SK-N-SH (cell line): Measurements from ENCODE around the gene VPS4B. TPM values are rescaled to one million over a fixed set of nuclear protein-coding genes. Genes with fewer than 3 reads are reported as not detected.

ENCODE experiments used
- CTCF ChIA-PET: fragments of 300-600, 350-600 bp; formaldehyde crosslinking; extraction: SDS; loops from one replicate; lab custom pipeline; 2021; lab: Yijun Ruan, JAX
- POLR2A ChIA-PET: fragments of 350-600 bp; sonication (Branson Sonifier 250); formaldehyde crosslinking; extraction: SDS; loops from one replicate; lab custom pipeline; 2020; ENCODE audit warnings: antibody characterized with exemption, inconsistent platforms; lab: Yijun Ruan, JAX
- DNase-seq: peaks from one replicate; pipeline ENCODE4 v3.0.0; 2012
- H2AFZ ChIP-seq: fragments of 200-600 bp; sonication (generic); 2 replicates; pipeline ENCODE4 v1.8.1; 2016; ENCODE audit warnings: antibody characterized with exemption, mild to moderate bottlenecking, low read depth
- H3F3A ChIP-seq: fragments of 200-600 bp; sonication (generic); replicated peaks from 2 replicates; pipeline ENCODE3; 2016; ENCODE audit warnings: antibody characterized with exemption, mild to moderate bottlenecking; ENCODE audit not compliant: insufficient read depth
- H3K27ac ChIP-seq, 2 experiments: fragments of 200-500 bp in 1 of 2; fragments of 200-600 bp in 1 of 2; sonication (Bioruptor generic) in 1 of 2; sonication (generic), shearing (Covaris generic) in 1 of 2; 2 replicates each; pipeline versions ENCODE4 v1.5.1 to v1.6.1; 2014 to 2016; ENCODE audit warnings: low read depth in 2 of 2, inconsistent platforms in 1 of 2, low read length in 1 of 2, mild to moderate bottlenecking in 1 of 2, mixed read lengths in 1 of 2
- H3K27me3 ChIP-seq: fragments of 200-600 bp; sonication (generic), shearing (Covaris generic); 2 replicates; pipeline ENCODE4 v1.6.1; 2016; ENCODE audit warnings: mixed run types; ENCODE audit not compliant: insufficient read depth
- H3K36me3 ChIP-seq, 2 experiments: fragments of 200-500 bp in 1 of 2; fragments of 200-600 bp in 1 of 2; sonication (Bioruptor generic) in 1 of 2; sonication (generic) in 1 of 2; replicated peaks in 1 of 2; 2 replicates each; pipeline versions ENCODE3 to v1.5.1; 2014 to 2016; ENCODE audit warnings: low read length in 1 of 2, mild to moderate bottlenecking in 1 of 2; ENCODE audit not compliant: insufficient read depth in 2 of 2, control insufficient read depth in 1 of 2
- H3K4me1 ChIP-seq, 2 experiments: fragments of 200-500 bp in 1 of 2; fragments of 200-600 bp in 1 of 2; sonication (Bioruptor generic) in 1 of 2; sonication (generic), shearing (Covaris generic) in 1 of 2; 2 replicates each; pipeline versions ENCODE4 v1.5.1 to v1.6.1; 2014 to 2016; ENCODE audit warnings: low read depth in 1 of 2, low read length in 1 of 2, mixed run types in 1 of 2; ENCODE audit not compliant: insufficient read depth in 2 of 2, control insufficient read depth in 1 of 2
- H3K4me2 ChIP-seq: fragments of 200-600 bp; sonication (generic), shearing (Covaris generic); 2 replicates; pipeline ENCODE4 v1.6.1; 2017; ENCODE audit warnings: mixed run types
- H3K4me3 ChIP-seq, 2 experiments: fragments of 200-500 bp in 1 of 2; fragments of 200-600 bp in 1 of 2; sonication (Bioruptor generic) in 1 of 2; sonication (generic), shearing (Covaris generic) in 1 of 2; 2 replicates each; pipeline versions ENCODE4 v1.5.1 to v1.8.1; 2014 to 2016; ENCODE audit warnings: low read depth in 2 of 2, inconsistent platforms in 1 of 2, low read length in 1 of 2, mild to moderate bottlenecking in 1 of 2, mixed read lengths in 1 of 2, moderate library complexity in 1 of 2
- H3K79me2 ChIP-seq: fragments of 200-600 bp; sonication (generic); 2 replicates; pipeline ENCODE4 v1.8.1; 2017; ENCODE audit warnings: mild to moderate bottlenecking; ENCODE audit not compliant: insufficient read depth
- H3K9ac ChIP-seq: fragments of 200-600 bp; sonication (generic); 2 replicates; pipeline ENCODE4 v1.6.1; 2017; ENCODE audit warnings: mixed run types
- H3K9me2 ChIP-seq: fragments of 200-600 bp; sonication (generic); 2 replicates; pipeline ENCODE4 v1.6.1; 2017; ENCODE audit warnings: mixed run types
- H3K9me3 ChIP-seq: fragments of 200-600 bp; sonication (generic); 2 replicates; pipeline ENCODE4 v1.6.1; 2017; ENCODE audit warnings: mixed run types, mild to moderate bottlenecking, moderate library complexity
- H4K20me1 ChIP-seq: fragments of 200-600 bp; sonication (generic); 2 replicates; pipeline ENCODE4 v1.6.1; 2017; ENCODE audit warnings: mild to moderate bottlenecking, mixed run types; ENCODE audit not compliant: insufficient read depth
- CTCF ChIP-seq: fragments of 200-600 bp; sonication (generic); IDR thresholded peaks from 2 replicates; pipeline ENCODE4 v1.6.1; 2017; ENCODE audit warnings: antibody characterized with exemption, mild to moderate bottlenecking, moderate library complexity
- ELF1 ChIP-seq: IDR thresholded peaks from 2 replicates; pipeline ENCODE4 v1.4.0; 2012
- EZH2phosphoT487 ChIP-seq: fragments of 200-600 bp; sonication (generic); IDR thresholded peaks from 2 replicates; pipeline ENCODE4 v1.6.1; 2017; ENCODE audit warnings: low read depth, mixed run types, mild to moderate bottlenecking, antibody characterized with exemption, moderate library complexity, borderline replicate concordance
- FOXM1 ChIP-seq: IDR thresholded peaks from 2 replicates; pipeline ENCODE4 v1.4.0; 2012; ENCODE audit warnings: low read depth, mild to moderate bottlenecking
- MEF2A ChIP-seq: IDR thresholded peaks from 2 replicates; pipeline ENCODE4 v1.4.0; 2012; ENCODE audit warnings: low read depth, borderline replicate concordance
- POLR2AphosphoS5 ChIP-seq: IDR thresholded peaks from 2 replicates; pipeline ENCODE4 v1.6.1; 2012; ENCODE audit warnings: low read depth, low read length
- RAD21 ChIP-seq: IDR thresholded peaks from 2 replicates; pipeline ENCODE4 v1.6.1; 2012; ENCODE audit warnings: mild to moderate bottlenecking, low read length
- RCOR1 ChIP-seq: fragments of 150-350 bp; IDR thresholded peaks from 2 replicates; pipeline ENCODE4 v1.6.1; 2017; ENCODE audit warnings: antibody characterized with exemption, low read length
- TAF1 ChIP-seq: IDR thresholded peaks from 2 replicates; pipeline ENCODE4 v1.6.1; 2012; ENCODE audit warnings: low read depth, mild to moderate bottlenecking, low read length, moderate library complexity, borderline replicate concordance
- YY1 ChIP-seq: IDR thresholded peaks from 2 replicates; pipeline ENCODE4 v1.4.0; 2012; ENCODE audit warnings: low read depth, mild to moderate bottlenecking
- ZBTB33 ChIP-seq: IDR thresholded peaks from 2 replicates; pipeline ENCODE4 v1.4.0; 2012; ENCODE audit warnings: low read depth, borderline replicate concordance
- WGBS: methylation state at CpG from one replicate; pipeline ENCODE4 v1.1.6; 2017; ENCODE audit warnings: low lambda C conversion rate; 5-methylcytosine and 5-hydroxymethylcytosine counted together
- polyA plus RNA-seq, 3 experiments: library from polyadenylated mRNA; depleted of rRNA; stranded (reverse); fragments of >200 nt; gene quantifications; 2 replicates each; pipeline ENCODE4 v1.2.3, GENCODE V29; 2012

Gene VPS4B
- polyA plus RNA-seq, 1 of the 3 experiments (the other 2 are of a cell fraction), result 15.0 TPM

DNA sequence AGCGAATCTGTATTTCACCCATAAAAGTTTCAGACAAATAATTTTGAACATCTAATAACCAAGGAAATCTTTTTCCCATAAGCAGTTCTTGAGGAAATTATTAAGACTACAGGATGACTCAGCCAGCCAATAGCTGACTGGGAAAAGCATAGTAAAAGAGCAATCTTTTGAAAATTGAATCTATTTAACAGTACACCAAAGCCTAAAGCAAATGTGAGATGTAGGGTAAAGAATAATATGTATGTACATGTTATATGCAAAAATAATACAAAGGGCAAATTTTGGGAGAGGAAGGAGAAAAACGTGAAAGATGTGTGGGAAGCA is 42.7 kb downstream of the VPS4B start:
- Histone ChIP-seq H3K4me3 (no peak overlapping the region), H3F3A (peaks cover 20% of the 10 kb centered on the region), H3K9ac (no peak overlapping the region), H3K4me2 (peak overlapping the region; percentile 50), H3K9me3 (no peaks in the 10 kb centered on the region), H3K9me2 (no peaks in the 10 kb centered on the region), H3K4me1 (peaks cover 0 to 18% of the 10 kb centered on the region in 2 experiments; a peak in 1 of 4 replicates), H3K36me3 (peaks cover 5 to 10% of the 10 kb centered on the region in 2 experiments), H3K79me2 (no peaks in the 10 kb centered on the region), H3K27me3 (no peaks in the 10 kb centered on the region), H4K20me1 (no peaks in the 10 kb centered on the region), H2AFZ (peak overlapping the region; percentile 75; the same call in 1 of the 2 replicates), H3K27ac (peak overlapping the region in 1 of 2 experiments; percentile 67; a peak in 2 of 4 replicates)
- DNase-seq, result no peak
- POLR2A ChIA-PET, result no interaction called here
- WGBS, result 70% methylated on average over 2 of the region's 2 CpGs
- TF ChIP-seq ELF1 (no peak), EZH2phosphoT487 (no peak), YY1 (no peak), RAD21 (no peak), POLR2AphosphoS5 (no peak), TAF1 (no peak), RCOR1 (no peak), CTCF (no peak)
- CTCF ChIA-PET, result no interaction called here

GRCh38 chr18:63378919-63379638 is 43.2 kb downstream of the VPS4B start:
- ChIA-PET POLR2A (no interaction called here), CTCF (no interaction called here)
- Histone ChIP-seq H3F3A (peaks cover 20% of the 10 kb centered on the region), H3K79me2 (no peaks in the 10 kb centered on the region), H4K20me1 (no peaks in the 10 kb centered on the region), H3K27me3 (no peaks in the 10 kb centered on the region), H3K27ac (peak overlapping the region in 1 of 2 experiments; percentile 67; a peak in 2 of 4 replicates), H3K4me3 (peak overlapping the region in 1 of 2 experiments; percentile 36; a peak in 1 of 4 replicates), H3K4me1 (peaks cover 0 to 18% of the 10 kb centered on the region in 2 experiments; a peak in 1 of 4 replicates), H3K9ac (peak overlapping the region; percentile 27; the same call in 1 of the 2 replicates), H2AFZ (peak overlapping the region; percentile 75), H3K9me3 (no peaks in the 10 kb centered on the region), H3K4me2 (peak overlapping the region; percentile 50), H3K9me2 (no peaks in the 10 kb centered on the region), H3K36me3 (peaks cover 3 to 6% of the 10 kb centered on the region in 2 experiments)
- 75% methylated on average over 4 of the region's 4 CpGs for WGBS
- no peak for DNase-seq
- TF ChIP-seq FOXM1, result no peak
- no peak for TF ChIP-seq MEF2A
- no peak for TF ChIP-seq ZBTB33
- no peak for TF ChIP-seq RAD21
